C4-2B (cell line): ENCODE data around the gene IZUMO4.

Experiments
- H3K27ac ChIP-seq: fragments of 450-650 bp; 2 replicates; pipeline ENCODE4 v1.5.1; 2017
- ZFX ChIP-seq: fragments of 450-650 bp; IDR thresholded peaks from 2 replicates; pipeline ENCODE4 v1.6.1; 2017
- TF ChIP-seq, protein P1 (sequence below): fragments of 450-650 bp; conservative IDR thresholded peaks from 2 replicates; pipeline ENCODE4 v1.5.1; 2017; ENCODE audit warnings: mild to moderate bottlenecking

IZUMO4 gene

DNA sequence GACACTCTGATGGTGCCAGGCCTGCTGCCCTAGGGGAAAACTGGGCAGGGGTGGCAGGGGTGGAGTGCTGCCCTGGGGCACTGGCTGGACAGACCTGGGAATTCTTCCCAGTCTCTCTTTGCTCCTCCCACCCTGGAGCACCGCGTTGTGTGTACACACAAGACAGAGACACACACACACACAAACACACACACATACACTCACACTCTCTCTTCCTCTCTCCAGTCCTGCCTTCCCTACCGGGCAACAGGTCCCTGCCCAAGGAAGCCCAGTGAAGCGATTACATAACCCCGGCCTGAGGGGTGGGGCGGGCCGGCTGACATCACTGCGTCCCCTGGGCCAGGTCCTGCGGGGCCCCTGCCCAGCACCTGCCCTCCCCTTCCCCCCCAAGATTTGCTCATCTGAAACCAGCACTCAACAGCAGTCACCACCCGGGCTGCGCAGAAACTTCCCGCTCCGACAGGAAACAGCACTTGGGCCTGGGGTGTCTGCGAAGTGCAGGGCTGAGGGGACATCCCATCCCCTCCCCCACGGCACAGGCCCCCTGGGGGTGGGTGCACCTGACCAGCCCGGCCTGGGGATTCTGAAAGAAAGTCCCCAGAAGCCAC, 46.9 kb upstream of the IZUMO4 start:
- TF ChIP-seq, protein P1, sequence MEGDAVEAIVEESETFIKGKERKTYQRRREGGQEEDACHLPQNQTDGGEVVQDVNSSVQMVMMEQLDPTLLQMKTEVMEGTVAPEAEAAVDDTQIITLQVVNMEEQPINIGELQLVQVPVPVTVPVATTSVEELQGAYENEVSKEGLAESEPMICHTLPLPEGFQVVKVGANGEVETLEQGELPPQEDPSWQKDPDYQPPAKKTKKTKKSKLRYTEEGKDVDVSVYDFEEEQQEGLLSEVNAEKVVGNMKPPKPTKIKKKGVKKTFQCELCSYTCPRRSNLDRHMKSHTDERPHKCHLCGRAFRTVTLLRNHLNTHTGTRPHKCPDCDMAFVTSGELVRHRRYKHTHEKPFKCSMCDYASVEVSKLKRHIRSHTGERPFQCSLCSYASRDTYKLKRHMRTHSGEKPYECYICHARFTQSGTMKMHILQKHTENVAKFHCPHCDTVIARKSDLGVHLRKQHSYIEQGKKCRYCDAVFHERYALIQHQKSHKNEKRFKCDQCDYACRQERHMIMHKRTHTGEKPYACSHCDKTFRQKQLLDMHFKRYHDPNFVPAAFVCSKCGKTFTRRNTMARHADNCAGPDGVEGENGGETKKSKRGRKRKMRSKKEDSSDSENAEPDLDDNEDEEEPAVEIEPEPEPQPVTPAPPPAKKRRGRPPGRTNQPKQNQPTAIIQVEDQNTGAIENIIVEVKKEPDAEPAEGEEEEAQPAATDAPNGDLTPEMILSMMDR: no peak
- no peak for TF ChIP-seq ZFX
- H3K27ac ChIP-seq: peak overlapping the region; percentile 95

DNA sequence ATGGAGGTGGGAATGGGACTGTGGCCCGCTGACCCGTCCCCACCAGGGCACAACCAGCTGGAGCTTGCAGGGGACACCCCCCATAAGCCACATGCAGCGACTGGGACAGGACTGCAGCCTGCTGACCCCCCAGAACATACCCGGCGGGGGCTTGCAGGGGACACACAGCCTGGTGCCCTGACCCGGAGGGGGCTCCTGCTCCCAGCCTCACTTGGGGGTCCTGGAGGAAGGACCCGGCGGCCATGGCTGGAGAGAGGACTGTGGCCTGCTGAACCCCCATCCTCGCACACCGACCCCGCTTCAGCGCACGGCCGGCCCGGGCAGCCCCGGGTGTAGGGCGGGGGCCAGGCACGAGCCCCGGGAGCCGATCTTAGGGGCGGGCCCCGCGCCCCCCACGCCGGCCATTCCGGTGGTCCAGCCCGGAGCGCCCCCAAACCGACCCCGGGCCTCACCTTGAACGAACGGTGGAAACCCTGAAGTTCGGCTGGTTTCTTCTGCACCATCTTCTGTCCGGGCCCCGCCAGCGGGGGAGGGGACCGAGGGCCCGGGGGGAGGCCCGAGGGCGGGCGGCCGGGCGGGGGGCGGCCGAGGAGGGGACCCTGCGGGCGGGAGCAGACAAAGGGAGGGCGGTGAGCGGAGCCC, 46.2 kb upstream of the IZUMO4 start:
- TF ChIP-seq ZFX: no peak
- TF ChIP-seq, protein P1: no peak
- H3K27ac ChIP-seq: peak overlapping the region; percentile 95

DNA sequence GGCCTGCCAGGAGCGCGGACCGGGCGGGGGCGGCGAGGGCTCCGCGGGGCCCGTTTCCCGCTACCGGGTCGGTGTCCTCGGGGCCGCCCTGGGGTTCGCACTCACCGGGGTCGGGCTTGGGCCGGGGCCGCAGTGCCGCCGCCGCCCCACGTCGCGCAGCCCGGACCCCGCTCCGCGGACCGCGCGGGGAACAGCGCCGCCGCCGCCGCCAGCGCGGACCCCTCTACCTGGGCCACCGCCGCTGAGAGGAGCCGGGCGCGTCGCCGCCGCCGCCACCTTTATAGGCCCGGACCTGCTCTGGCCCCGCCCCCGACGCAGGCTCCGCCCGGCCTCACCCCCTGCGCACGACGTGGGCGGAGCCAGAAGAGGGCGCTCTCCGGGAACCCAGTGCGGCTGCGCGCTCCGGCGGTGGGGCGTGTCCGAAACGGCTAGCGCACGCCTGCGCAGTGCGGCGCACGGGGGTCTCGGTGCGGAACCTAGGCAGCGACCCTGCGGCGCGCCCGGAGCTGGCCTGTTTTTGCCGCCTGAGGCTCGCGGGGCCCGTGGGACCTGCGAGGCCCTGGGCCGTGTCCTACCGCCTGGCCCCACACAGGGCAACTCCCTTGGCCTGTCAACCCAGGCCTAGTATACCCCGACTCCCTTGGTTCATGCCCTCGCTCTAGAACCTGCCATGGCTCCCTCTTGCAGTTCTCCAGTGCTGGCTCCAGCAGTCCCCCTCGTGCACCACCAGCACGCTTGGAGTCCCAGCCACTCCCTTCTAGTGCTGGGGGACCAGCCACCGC, 45.5 kb upstream of the IZUMO4 start, which contains the start of gene MKNK2:
MKNK2 (minus strand) TSS at position 254 of the 782 bp plus-strand sequence. CDS start 393 bp downstream, outside the sequence.
- peak; percentile 55 for TF ChIP-seq ZFX
- TF ChIP-seq, protein P1: no peak; the same call in 1 of the 2 replicates
- H3K27ac ChIP-seq: peak within 1 kb of the TSS; percentile 95

DNA sequence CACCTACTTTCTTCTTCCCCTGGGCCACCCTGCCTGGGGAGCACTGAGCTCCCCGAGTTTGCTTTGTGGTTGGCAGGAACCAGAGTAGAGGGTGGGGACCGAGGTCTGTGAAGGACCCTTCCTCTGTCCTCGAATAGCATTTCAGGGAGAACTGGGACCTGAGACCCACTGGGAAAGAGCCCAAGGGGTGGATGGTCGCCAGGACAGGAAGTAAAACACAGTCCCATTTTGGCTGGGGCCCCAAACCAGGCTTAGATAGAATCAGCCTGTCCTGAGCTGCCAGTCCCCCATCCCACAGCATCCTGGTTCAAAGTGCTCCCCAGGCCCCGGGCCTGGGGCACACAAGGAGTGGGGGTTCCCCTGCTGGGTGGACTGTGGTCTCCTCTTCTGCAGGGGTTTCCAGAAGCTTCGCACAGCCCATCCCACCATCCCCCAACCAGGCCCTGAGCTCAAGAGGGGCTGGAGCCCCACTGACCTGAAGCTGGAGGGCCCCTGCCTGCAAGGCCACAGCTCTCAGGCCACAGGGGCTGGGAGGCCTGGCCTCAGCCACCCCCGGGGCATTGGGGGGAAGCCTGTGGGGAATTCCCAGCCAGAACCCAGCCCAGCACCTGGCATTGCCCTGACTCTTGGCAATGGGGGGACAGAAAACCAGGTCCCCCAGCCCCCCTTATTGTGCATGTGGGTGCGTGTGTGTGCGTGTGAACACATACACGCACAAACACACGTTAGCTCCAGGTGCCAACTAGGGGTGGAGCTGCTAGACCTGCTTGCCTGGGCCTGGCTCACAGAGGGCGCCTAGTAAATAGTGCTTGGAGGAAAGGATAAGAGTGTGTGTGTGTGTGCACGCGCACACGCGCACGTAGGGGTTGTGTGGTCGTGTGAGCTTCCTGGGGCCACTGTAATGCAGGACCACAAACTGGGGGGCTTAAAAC, 44.7 kb upstream of the IZUMO4 start:
- peak; percentile 31; the same call in 1 of the 2 replicates for TF ChIP-seq ZFX
- TF ChIP-seq, protein P1: no peak
- H3K27ac ChIP-seq: peak overlapping the region; percentile 95

DNA sequence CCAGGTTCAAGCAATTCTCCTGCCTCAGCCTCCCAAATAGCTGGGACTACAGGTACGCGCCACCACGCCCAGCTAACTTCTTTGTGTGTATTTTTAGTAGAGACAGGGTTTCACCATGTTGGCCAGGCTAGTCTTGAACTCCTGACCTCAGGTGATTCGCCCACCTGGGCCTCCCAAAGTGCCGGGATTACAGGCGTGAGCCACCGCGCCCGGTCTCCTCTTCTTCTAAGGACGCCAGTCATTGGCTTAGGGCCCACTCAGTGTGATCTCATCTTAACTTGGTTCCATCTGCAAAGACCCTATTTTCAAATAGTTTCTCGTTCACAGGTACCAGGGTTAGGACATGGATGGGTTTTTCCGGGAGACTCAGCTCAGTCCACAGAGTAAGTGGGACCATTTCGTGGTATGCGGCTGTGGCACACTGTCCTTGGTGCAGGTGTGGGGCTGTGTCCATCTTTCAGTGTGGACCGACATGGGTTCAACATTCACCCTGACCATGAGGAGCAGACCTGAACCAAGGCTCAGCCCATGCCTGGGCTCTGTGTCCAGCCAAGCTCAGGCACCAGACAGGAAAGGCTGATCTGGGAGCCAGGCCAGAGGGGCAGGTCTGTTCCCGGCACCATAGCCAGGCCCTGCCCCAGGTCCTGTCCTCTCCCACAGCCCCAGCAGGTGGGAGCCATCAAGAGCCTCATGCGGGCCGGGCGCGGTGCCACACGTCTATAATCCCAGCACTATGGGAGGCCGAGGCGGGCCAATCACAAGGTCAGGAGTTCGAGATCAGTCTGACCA, 42.9 kb upstream of the IZUMO4 start:
- peak overlapping the region; percentile 95 for H3K27ac ChIP-seq
- no peak for TF ChIP-seq ZFX

DNA sequence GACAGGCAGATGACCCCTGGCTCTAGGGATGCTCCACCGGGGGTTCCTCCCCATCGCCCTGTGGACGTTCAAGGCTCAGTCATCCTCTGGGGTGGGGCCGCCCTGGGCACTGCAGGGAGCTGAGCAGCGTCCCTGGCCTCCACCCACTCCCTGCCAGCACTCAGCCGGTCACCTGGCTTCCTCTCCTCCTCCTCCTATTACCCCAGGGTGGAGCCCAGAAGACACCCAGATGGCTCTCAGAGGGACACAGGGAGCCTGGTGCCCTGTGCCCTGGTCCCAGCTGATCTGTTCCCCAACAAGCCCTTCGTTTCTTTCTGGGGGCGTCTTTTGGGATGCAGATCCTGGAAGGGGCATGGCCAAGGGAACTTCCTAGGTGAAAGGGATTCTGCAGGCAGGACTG, 42.0 kb upstream of the IZUMO4 start:
- no peak overlapping the region; the same call in 1 of the 2 replicates for H3K27ac ChIP-seq
- TF ChIP-seq, protein P1: no peak
- TF ChIP-seq ZFX: no peak
